CD4-positive, alpha-beta T cell treated with Interleukin-6 at 100 ng/mL for 8 hours (primary cell): Measurements from ENCODE around the gene TBC1D2.
"Not testable (repeated sequence)": the region's sequence is repeated elsewhere in the genome, so short reads cannot be mapped to it uniquely, and the experiment has no call there.

Experiments
- DNase-seq: peaks from one replicate; pipeline ENCODE4 v3.0.0-alpha.2; 2020; ENCODE audit warnings: mixed read lengths, low spot score

Gene TBC1D2, protein sequence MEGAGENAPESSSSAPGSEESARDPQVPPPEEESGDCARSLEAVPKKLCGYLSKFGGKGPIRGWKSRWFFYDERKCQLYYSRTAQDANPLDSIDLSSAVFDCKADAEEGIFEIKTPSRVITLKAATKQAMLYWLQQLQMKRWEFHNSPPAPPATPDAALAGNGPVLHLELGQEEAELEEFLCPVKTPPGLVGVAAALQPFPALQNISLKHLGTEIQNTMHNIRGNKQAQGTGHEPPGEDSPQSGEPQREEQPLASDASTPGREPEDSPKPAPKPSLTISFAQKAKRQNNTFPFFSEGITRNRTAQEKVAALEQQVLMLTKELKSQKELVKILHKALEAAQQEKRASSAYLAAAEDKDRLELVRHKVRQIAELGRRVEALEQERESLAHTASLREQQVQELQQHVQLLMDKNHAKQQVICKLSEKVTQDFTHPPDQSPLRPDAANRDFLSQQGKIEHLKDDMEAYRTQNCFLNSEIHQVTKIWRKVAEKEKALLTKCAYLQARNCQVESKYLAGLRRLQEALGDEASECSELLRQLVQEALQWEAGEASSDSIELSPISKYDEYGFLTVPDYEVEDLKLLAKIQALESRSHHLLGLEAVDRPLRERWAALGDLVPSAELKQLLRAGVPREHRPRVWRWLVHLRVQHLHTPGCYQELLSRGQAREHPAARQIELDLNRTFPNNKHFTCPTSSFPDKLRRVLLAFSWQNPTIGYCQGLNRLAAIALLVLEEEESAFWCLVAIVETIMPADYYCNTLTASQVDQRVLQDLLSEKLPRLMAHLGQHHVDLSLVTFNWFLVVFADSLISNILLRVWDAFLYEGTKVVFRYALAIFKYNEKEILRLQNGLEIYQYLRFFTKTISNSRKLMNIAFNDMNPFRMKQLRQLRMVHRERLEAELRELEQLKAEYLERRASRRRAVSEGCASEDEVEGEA

DNA sequence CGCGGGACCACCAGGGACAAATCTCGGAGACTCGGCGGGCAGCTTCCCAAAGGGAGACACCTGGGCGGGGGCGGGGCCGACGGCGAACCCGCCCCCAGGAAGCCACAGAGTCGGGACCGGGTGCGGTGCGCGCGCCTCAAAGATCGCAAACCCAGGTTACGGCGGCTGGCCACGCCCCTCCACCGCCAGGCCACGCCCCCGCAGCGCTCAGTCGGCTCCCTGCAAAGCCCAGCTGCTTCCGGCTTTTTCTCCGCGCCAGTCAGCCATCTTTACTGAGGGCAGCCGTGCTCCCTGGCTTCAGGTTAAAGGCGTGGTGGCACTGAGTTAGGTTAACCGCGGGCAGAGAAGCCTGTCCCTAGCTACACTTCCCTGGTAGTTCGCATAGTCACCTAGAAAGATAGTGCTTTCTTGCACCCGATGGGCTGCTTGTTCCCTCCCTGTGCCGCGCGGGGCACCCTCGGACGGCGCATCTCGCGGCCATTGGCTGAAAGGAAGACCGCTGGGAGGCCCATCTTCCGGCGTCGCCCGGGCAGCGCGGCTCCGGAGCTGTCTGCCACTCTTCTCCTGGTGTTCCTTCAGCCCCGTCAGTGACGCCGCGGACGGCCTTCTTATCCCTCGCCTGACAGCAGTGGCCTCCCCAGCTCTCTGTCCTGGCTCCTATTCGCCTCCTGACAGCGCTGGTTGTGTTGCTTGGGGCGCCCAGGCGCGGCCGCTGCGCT, at the start of gene TBC1D2:
TSS of gene TBC1D2 (minus strand) at position 72 of the 719 bp plus-strand sequence. CDS start 108 bp downstream, outside the sequence.
- peak; percentile 98 for DNase-seq

DNA sequence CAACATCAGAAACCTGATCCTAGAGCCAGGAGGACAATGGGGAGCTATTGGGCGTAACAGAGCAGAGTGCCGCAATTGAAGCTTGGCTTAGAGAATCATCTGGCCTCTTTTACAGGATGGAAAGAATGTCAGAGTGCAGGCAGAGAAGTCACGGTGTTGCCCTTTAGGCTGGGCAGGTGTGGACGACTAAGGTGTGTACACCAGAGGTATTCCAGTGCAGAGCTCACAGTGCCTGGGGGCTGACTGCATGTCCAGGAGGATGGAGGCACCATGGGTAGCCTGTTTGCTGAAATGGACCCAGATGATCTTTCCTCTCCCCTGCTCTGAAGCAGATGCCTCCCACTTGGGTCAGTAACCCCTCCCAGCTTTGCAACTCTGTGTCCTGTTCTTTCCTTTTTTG, 48.9 kb upstream of the TBC1D2 start:
- no peak for DNase-seq

DNA sequence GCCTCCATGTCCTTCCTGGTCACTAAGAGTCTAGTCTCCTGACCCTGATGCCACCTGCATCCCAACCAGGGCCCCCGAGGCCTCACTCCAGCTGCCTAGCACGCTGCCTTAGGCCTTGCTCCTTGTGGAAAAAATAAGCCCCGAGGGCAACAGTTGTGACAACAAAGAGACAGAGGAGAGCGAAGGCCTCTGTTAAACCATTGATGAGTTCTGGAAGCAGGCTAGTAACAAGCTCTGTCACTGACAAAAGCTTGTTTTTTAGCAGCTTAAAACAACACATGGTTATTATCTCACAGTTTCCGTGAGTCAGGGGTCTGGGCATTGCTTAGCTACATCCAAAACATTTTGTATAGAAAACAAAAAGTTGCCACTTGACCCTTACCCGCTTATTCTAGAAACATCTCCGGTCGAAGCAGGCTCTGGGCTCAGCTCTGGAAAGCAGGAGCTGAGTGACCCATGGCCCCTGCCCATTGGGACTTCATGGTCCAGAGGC, 48.2 kb upstream of the TBC1D2 start:
- no peak for DNase-seq

DNA sequence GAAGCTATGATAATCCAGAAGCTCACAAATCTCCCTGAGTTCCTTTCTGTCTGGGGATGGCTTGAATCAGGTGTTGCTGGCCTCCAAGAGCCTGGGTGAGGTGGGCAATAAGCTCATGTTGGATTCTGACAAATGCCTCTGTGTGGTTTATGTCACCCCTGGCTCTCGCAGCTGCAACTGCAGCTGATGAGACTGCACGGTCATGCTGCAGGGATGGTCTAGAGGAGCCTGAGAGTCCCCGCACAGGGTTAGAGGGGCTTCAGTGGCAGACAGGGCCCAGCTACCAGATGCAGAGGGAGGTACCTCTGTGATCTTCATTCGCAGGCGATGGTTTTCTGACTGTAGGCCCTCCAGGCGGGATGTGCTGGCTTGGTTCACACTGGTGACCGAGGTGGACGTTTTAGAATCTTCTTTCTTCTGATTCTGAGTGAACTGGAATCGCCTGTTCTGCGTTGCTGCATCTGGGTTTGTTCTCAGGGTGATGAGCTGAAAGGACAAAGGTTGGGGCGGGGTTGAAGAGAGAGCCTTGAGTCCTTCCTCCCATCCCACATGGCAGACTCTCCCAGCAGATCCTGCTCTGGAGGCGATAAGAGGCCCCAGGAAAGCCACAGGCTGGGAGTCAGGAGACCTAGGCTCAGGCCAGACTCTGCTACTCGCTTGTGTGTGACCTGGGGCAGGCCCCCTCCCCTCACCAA, 47.6 kb upstream of the TBC1D2 start:
- DNase-seq = no peak

DNA sequence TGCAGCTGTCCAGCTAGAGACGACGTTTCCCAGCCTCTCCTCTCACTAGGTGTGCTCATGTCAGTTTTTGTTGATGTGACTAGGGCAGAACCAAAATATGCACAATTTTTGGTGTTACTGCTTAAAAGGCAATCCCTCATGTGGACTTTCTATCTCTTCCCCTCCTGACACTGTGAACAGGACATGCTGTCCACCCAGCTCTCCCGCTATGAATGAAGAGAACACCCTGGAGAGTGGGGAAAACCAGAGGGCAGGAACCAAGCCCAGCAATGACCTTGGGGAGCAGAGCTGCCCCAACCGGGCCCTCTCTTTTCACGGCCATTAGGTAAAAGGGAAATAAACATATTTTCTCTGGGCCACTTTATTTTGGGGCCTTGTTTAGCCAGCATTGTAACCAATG, 46.7 kb upstream of the TBC1D2 start:
- DNase-seq = no peak

DNA sequence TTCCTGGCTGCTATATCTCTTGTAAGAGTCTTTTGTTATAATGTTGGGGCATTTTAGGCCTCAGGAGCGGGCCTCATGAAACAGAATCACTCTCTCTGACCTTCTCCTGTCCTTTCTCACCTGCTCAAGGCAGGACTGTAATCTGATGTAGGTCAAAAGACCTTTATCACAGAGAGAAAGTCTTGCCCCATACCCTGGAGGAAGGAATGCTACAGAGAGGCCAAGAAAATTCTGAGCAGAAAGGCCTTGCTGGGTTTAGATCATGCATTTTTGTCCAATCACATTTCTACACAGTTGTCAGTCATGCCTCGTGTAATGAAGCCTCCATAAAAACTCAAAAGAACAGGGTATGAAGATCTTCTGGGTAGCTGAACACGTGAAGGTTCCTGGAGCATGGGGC, 45.2 kb upstream of the TBC1D2 start:
- DNase-seq = no peak

DNA sequence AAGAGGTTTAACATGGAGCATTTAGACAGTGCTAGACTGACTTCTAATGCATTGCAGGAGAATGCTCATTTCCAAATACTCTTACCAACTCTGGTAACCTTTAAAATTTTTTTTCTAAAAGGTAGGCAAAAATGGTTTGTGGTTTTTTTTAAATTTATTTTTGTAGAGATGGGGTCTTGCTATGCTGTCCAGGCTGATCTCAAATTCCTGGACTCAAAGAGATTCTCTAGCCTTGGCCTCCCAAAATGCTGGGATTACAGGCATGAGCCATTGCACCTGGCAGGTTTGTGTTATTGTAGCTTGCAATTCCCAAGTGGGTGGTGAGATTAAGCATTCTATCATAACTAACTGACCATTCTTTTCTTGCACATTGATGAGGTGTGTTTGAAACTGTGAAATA, 43.0 kb upstream of the TBC1D2 start:
- DNase-seq = no peak

DNA sequence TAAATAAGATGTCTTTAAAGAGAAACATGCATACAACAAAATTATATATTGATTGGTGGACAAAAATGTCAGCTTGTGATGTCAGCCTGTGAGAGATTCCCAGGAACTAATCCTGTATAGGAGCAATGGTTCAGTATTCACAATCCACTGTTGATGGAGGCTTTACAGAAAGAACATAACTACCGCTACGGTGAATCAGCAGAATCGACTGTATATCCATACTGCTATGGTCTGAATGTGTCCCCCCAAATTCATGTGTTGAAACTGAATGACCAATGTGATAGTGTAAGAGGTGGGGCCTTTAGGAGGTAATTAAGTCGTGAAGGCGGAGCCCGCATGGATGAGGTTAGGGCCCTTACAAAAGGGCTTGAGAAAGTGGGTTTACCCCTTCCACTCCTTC, 40.4 kb upstream of the TBC1D2 start:
- no peak for DNase-seq

DNA sequence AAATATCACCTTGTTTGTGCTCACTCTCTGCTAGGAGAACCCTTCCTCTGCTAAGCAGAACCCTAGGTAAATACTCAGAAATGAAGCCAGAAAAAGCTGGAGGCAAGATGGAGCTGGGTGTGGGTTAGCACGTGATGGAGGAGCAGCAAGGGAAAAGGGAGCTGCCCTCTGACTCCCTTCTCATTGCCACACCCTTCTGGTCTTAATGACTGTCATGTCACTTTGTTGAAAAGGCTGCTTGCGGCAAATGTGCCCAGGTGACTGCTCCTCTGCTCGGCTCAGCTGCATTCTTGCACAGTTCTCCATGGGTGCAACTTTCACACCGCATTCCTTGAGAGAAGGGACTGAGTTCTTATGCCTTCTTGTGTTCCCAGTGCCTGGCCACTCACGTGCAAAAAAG, 36.4 kb upstream of the TBC1D2 start:
- DNase-seq = no peak

DNA sequence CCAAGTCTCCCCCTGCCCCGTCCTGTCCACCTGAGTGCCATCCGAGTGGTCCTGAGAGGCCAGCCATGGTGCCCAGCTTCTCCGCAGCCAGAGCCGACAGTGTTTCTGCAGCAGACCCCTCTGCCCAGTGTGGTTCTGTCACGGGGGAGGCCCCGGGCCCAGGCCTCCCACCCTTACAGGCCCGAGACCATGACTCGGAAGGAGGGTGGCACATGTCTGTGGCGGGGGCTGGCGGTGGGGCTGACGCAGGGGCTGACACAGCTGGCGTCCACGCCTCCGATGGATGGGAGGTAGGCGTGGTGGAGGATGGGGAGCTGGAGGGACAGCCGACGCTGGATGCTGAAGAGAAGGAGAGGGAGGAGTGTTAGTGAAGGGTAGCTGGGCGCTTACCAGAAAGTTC, 35.0 kb upstream of the TBC1D2 start:
- DNase-seq = no peak

DNA sequence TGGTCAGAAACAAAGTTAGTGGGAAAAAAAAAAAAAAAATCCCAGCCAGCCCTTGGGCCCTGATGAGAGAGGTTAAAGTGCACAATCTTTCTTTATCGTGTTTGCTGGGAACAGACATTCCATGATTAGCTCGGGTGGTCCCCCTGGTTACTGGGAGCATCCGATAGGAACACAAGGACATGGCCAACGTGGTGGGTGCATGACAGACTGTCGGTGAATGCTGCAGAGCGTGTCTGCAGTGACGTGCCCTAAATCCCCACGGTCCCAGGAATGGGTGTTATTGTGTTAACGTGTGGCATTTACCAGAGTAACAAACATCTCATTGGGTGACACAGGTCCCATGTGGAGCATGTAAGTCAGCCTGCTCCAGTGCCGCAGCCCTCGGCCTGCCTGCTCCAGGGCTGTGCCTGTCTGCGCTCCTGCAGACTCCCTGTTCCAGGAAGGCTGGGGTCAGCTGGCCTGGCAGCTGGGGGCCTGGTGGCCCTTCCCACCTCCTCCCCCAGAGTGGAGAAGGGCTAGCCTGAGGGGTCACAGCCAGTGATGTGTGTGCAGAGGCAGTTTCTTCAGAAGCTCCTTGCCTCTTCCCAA, 34.3 kb upstream of the TBC1D2 start:
- DNase-seq = no peak

DNA sequence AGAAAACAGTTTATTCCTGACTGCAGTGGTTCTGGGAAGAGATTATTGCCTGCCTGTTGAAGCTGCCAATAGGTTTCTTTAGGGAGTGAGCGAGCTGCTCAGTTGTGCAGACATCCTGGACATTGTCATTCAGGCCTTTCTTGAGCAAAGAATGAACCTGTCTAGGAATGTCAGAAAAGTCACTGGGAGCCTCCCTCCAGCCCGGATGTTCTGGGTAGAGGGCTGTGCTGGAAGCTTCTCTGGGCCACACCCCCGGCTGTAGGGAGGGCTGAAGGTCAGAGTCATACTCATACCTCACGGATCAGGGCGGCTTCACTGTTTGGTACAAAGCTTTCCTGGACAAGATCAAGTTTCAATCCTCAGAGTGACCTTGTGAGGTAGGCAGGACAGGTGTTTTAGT, 33.4 kb upstream of the TBC1D2 start:
- DNase-seq = no peak

DNA sequence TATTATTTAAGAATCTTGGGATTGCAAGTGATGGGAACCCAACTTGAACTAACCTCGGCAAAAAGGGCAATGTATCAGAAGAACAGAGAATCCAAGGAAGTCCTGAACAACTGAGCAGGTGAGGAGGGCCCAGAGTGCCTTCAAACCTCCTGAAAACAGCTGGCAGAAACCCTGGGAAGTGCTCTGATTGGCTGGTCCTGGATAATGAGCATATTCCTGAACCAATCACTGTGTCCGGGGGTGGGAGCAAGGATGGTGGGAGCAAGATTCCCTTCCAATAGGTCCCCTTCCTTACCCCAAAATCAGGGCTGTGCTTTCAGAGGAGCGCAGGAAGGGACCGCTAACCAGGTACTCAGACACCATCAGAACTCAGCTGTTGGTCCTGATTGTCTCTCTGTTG, 31.9 kb upstream of the TBC1D2 start:
- DNase-seq = no peak

DNA sequence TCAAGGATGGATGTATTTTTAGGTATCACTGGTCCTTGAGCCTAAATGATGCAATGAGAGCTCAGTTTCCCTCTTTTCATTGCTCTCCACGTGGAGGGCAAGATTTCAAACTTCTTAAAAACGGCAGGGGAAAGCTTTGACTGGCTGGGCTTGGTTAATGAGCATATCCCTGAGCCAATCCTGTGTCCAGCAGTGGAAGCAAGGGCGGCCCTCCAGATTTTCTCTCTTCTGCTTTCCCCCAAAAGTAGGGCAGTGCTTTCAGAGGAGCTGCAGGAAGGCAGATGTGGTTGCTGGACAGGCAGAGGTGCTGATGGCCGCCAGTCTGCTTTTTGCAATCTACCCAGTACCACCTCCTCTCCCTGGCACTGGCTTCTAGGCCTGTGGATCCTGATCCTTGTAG, 30.0 kb upstream of the TBC1D2 start:
- no peak for DNase-seq

DNA sequence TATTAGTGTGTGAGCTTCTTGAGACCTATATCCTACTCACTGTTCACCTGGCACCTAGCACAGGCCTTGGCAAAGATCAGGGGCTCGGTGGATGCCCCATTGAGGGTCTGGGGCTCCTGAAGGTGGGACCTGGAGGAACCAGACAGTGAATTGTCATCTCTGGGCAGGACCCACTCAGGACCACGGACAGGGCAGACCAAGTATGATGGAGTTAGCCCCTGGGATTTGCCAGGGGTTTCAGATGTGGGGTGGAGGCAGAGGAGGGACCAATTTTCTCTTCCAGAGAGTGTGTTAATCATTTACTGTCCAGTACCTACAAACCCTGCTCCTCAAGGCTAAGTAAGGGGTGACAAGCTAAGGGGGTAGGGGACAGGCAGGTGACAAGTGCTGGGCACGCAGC, 29.3 kb upstream of the TBC1D2 start:
- DNase-seq = no peak

DNA sequence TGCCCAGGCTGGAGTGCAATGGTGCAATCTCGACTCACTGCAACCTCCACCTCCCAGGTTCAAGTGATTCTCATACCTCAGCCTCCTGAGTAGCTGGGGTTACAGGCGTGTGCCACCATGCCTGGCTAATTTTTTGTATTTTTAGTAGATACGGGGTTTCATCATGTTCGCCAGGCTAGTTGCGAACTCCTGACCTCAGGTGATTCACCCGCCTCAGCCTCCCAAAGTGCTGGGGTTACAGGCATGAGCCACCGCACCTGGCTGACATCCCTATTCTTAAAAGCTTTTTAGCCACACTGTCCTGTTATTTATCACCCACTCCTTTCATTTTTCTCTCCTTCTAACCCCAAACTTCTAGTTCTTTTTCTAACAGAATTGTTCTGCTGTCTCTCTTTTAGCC, 27.7 kb upstream of the TBC1D2 start:
- DNase-seq = not testable (repeated sequence)

DNA sequence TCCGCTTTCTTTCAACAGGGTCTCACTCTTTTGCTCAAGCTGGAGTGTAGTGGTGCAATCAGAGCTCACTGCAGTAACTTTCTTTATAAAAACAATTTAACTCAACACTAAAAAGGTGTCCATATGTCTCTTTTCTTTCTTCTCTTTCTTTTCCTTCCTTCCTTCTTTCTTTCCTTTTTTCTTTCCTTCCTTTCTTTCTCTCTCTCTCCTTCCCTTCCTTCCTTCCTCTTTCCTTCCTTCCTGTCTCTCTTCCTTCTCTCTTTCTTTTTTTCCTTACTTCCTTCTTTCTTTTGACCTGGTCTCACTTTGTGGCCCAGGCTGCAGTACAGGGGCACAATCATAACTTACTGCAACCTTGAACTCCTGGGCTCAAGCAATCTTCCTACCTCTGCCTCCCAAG, 25.8 kb upstream of the TBC1D2 start:
- no peak for DNase-seq

DNA sequence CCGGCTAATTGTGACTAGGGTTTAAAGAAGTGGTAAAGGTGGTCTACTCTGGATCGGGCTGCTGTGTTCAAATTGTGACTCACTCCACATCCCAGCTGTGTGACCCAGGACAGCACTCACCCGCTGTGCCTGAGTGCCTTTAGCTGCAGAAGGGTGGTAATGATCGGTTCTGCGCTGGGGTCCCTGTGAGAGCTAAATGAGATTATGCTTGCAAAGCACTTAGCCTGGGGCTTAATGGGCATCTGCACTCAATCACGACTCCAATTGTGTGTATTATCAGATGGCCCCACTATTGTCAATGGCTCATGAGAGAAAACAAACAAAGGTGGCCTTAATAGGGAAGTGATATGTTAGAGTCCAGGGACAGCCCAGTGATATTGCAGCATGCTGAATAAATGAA, 25.1 kb upstream of the TBC1D2 start:
- no peak for DNase-seq

DNA sequence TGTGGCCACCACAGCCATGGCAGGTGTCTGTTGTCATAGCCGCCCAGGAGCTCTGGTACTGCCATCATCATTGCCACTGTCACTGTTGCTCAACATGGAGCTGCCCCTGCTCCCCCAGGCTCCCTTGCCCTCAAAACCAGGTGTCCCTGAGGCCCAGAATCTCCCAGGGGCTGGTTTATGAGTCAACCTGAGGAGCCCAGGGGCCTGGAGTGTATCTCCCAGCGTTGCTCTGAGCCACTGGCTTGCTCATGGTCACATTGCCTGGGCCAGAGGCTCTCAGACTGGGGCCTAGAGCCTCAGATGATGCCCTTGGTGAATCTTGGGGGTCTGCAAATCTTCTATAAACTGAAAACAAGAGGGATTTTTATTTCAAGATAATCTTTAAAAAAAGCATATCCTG, 24.7 kb upstream of the TBC1D2 start:
- DNase-seq = no peak

DNA sequence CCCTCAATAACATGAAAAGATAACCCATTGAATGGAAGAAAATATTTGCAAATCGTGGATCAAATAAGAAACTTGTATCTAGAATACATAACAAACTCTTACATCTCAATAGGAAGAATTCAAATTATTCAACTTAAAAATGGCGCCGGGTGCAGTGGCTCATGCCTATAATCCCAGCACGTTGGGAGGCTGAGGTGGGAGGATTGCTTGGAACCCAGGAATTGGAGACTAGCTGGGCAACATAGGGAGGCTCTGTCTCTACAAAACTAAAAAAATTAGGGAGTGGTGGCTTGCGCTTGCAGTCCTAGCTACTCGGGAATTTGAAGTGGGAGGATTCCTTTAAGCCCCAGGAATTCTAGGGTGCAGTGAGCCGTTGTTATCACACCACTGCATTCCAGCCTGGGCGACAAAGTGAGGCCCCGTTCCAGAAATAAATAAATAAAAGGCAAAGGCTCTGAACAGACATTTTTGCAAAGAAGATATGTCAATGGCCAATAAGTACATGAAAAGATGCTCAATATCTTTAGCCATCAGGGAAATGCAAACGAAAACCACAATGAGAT, 21.5 kb upstream of the TBC1D2 start:
- DNase-seq = no peak

DNA sequence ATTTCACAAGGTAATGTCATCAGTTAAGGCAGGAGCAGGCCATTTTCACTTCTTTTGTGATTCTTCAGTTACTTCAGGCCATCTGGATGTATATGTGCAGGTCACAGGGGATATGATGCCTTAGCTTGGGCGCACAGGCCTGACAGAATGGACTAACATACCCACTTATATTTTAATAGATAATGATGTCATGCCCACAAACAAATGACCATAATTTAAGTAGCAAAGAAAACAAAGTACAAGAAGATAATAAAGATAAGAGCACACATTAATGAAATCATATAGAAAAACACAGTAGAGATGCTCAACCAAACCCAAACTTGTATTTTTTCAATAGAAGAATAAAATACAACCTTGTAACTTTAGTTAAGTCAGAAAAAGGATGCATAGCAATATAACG, 19.7 kb upstream of the TBC1D2 start:
- DNase-seq = no peak
